OCI-LY7 (cell line): ENCODE results near the gene PYHIN1.

Experiments used
- CTCF ChIP-seq: fragments of 200-600 bp; sonication (generic); conservative IDR thresholded peaks from 2 replicates; pipeline ENCODE4 v1.5.1; 2014; ENCODE audit warnings: mild to moderate bottlenecking, antibody characterized with exemption, low read length, moderate library complexity, mixed read lengths
- EZH2phosphoT487 ChIP-seq: fragments of 200-600 bp; sonication (generic); IDR thresholded peaks from 2 replicates; pipeline ENCODE4 v1.6.1; 2018; ENCODE audit warnings: low read depth, borderline replicate concordance, mild to moderate bottlenecking, mixed run types, antibody characterized with exemption, low read length, moderate library complexity, mixed read lengths

GRCh38 chr1:159025043-159025442 is 93.7 kb downstream of the PYHIN1 start:
- TF ChIP-seq CTCF (no peak), EZH2phosphoT487 (no peak)
